GM12872 (cell line): Measurements from ENCODE around the gene FRAT2.

Experiments
- CTCF ChIP-seq: IDR thresholded peaks from 3 replicates; pipeline ENCODE4 v1.5.1; 2011; ENCODE audit warnings: low read depth, mild to moderate bottlenecking, low read length, moderate library complexity; ENCODE audit not compliant: insufficient read depth

Gene FRAT2

GRCh38 chr10:97373456-97373855 is 38.9 kb upstream of the FRAT2 start:
- TF ChIP-seq CTCF, result no peak

- TF ChIP-seq CTCF, result no peak
Measured at GRCh38 chr10:97372233-97372875, 37.8 kb upstream of the FRAT2 start.

- TF ChIP-seq CTCF, result no peak
Measured at GRCh38 chr10:97371696-97372095, 37.2 kb upstream of the FRAT2 start.

GRCh38 chr10:97367126-97367649 is 32.7 kb upstream of the FRAT2 start:
- no peak for TF ChIP-seq CTCF

- no peak for TF ChIP-seq CTCF
Measured at GRCh38 chr10:97366572-97366971, 32.0 kb upstream of the FRAT2 start.

GRCh38 chr10:97365761-97366351 is 31.3 kb upstream of the FRAT2 start:
- TF ChIP-seq CTCF, result no peak

- TF ChIP-seq CTCF, result no peak
Measured at GRCh38 chr10:97363071-97363470, 28.5 kb upstream of the FRAT2 start.
